Femur (tissue), 1 donor: ENCODE data around the gene KNTC1.

Experiments
- DNase-seq: peaks from one replicate; pipeline ENCODE4 v3.0.0-alpha.2; 2017

The KNTC1 gene

DNA sequence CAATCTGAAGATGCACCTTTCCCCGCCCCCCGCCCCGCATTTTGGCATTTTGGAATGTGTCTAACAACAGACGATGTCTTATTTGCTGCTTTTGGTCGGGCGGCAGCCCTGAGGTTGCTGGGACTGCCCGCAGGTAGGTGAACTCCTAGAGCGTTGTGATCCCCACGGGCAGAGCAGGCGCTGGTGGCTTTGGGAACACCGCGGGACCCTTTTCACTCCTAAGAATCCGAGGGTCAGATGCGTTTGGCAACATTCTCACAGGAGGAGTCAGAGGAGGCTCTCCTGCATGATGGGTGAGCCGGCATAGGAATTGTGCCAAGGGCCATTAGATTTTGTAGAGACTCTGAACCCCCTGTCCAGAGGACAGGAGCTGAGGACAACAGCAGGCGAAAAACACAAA, 134.2 kb downstream of the KNTC1 start:
- DNase-seq = no peak

DNA sequence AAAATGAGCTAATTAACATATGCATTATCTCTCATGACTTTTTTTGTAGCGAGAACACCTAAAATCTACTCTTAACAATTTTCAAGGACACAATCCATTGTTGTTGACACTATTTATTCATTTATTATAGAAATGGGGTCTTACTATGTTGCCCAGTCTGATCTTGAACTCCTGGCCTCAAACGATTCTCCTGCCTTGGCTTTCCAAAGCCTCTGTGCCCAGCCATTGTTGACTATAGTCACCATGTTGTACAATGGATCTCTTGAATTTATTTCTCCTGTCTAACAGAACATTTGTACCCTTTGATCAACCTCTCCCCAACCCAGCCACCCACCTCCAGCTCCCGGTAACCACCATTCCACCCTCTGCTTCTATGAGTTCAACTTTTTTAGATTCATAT, 134.9 kb downstream of the KNTC1 start:
- DNase-seq = no peak

DNA sequence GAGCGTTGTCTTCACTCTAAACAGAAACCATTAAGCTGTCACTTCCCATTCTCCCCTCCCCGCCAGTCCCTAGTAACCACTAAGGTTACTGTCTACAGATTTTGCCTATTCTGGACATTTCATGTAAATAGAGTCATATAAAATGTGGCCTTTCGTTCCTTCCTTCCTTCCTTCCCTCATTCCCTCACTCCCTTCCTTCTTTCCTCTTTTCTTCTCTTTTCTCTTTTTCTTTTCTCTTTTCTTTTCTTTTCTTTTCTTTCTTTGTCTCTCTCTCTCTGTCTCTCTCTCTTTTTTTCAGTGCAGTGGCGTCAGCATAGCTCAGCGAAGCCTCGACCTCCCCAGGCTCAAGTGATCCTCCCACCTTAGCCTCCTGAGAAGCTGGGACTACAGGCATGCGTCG, 138.3 kb downstream of the KNTC1 start:
- DNase-seq = no peak

DNA sequence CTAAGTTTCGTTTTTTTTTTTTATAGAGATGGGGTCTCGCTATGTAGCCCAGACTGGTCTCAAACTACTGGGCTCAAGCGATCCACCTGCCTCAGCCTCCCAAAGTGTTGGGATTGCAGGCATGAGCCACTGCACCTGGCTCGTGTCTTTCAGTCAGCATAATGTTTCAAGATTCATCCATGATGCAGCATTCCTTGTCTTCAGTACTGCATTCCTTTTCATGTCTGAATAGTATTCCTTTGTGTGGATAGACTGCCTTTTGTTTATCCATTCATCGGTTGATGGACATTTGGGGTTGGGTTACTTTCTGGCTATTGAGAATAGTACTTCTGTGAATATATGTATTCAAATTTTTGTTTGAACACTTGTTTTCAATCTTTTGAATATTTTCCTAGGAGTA, 138.7 kb downstream of the KNTC1 start:
- no peak for DNase-seq

DNA sequence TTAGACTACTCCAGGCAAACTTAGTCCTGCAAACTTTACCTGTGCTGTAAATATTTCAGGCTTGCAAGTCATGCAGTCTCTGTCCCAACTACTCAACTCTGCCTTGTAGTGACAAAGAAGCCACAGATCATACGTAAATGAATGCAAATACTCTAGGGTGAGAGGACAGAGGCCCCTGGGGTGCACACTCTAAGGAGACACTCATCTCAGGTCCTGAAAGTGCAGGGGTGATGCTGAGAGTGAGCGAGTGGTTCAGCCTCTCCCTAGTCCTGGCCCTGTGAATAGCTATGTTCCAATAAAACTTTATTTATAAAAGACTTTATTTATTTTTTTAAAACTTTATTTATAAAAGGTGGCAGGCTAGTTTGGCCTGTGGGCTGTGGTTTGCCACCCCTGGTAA, 141.2 kb downstream of the KNTC1 start:
- no peak for DNase-seq

DNA sequence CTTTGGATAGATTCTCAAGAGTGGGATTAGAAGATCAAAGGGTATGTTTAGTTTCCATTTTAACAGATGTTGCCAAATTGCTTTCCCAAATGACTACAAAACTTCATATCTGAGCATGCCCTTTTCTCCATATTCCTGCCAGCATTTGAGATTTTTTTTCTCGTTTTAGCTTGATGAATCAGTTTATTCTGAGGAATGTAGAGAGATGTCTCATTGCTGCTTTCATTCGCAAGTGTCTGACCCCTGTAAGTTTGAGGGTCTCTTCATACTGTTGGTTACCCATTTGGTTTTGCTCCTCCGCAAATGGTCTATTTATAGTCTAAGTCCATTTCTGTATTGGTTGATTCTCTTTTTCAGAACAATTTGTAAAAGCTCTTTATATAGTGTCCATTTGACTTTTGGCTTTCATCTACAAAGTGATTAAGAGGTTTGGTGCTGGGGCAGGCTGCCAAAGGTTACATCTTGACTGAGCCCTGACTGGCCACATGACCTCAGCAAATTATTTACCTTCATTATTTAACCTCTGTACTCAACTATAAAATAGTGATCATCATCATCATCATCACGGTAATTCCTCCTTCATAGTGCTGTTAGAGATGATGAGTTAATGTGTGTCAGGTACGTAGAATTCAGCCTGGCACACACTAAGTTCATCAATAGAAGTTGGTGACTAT, 142.5 kb downstream of the KNTC1 start:
- DNase-seq = no peak

DNA sequence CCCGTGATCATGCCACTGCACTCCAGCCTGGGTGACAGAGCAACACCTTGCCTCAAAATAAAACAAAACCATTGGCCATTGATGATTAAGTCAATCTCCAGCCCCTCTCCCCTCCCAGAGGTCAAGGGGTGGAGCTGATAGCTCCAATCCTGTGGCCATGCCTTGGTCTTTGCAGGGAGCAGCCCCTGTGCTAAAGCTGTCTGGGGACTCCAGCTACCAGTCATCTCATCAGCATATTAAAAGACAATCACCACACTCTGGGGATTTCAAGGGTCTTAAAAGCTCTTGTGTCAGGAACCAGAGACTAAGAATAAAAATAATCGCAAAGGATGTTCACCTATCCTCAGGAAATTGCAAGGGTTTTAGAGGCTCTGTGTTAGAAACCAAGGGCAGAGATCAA, 145.5 kb downstream of the KNTC1 start:
- no peak for DNase-seq
